Common myeloid progenitor, CD34-positive (primary cell): Measurements from ENCODE around the gene CFLAR.
A peak's percentile ranks its signal among the peaks of the same experiment; 100 is the strongest.
"Not testable (repeated sequence)": the region's sequence is repeated elsewhere in the genome, so short reads cannot be mapped to it uniquely, and the experiment has no call there.

ENCODE experiments used
- CTCF ChIA-PET: fragments of 350-600 bp; sonication (Branson Sonifier 250); formaldehyde crosslinking; loops from one replicate; lab custom pipeline; 2021; ENCODE audit warnings: antibody characterized with exemption; lab: Charles Lee
- POLR2A ChIA-PET: fragments of 350-600 bp; sonication (Branson Sonifier 250); formaldehyde crosslinking; loops from one replicate; lab custom pipeline; 2021; ENCODE audit warnings: antibody characterized with exemption; lab: Charles Lee
- DNase-seq, 3 donors: peaks; one replicate each; pipeline versions ENCODE4 v3.0.0 to v3.0.0-alpha.2; 2013
- H3K27ac ChIP-seq, 2 experiments: 1 replicate in 1 of 2; 2 replicates in 1 of 2; pipeline ENCODE4 v1.7.0; 2013; ENCODE audit warnings: inconsistent platforms in 2 of 2, low read length in 2 of 2, mild to moderate bottlenecking in 2 of 2, low read depth in 1 of 2, moderate library complexity in 1 of 2; ENCODE audit not compliant: severe bottlenecking in 2 of 2, insufficient read depth in 1 of 2, poor library complexity in 1 of 2
- H3K27me3 ChIP-seq, 5 experiments: replicated peaks in 2 of 5; 1 replicate in 3 of 5; 2 replicates in 2 of 5; pipeline versions ENCODE4 v1.6.1 to v1.7.0; 2013; ENCODE audit warnings: low read length in 4 of 5, mild to moderate bottlenecking in 2 of 5, moderate library complexity in 2 of 5, inconsistent platforms in 1 of 5; ENCODE audit not compliant: insufficient read depth in 5 of 5, control insufficient read depth in 4 of 5
- H3K36me3 ChIP-seq, 4 experiments: 1 replicate in 2 of 4; 2 replicates in 2 of 4; pipeline versions ENCODE4 v1.6.1 to v1.7.0; 2013; ENCODE audit warnings: low read length in 3 of 4, control low read depth in 1 of 4, mild to moderate bottlenecking in 1 of 4; ENCODE audit not compliant: control insufficient read depth in 4 of 4, insufficient read depth in 4 of 4
- H3K4me1 ChIP-seq, 4 experiments: 1 replicate in 3 of 4; 2 replicates in 1 of 4; pipeline versions ENCODE4 v1.6.1 to v1.7.1; 2013; ENCODE audit warnings: low read length in 3 of 4, mild to moderate bottlenecking in 3 of 4, control low read depth in 1 of 4, inconsistent platforms in 1 of 4, moderate library complexity in 1 of 4; ENCODE audit not compliant: control insufficient read depth in 4 of 4, insufficient read depth in 4 of 4; ENCODE audit errors: control extremely low read depth in 1 of 4
- H3K4me3 ChIP-seq, 7 experiments: 1 replicate in 4 of 7; 2 replicates in 3 of 7; pipeline versions ENCODE4 v1.5.1 to v1.7.0; 2013; ENCODE audit warnings: mild to moderate bottlenecking in 7 of 7, low read length in 6 of 7, moderate library complexity in 6 of 7, inconsistent platforms in 2 of 7, low read depth in 2 of 7, control low read depth in 1 of 7; ENCODE audit not compliant: insufficient read depth in 4 of 7, control insufficient read depth in 1 of 7; ENCODE audit errors: extremely low read depth in 1 of 7
- H3K9me3 ChIP-seq, 5 experiments: 1 replicate in 4 of 5; 2 replicates in 1 of 5; pipeline versions ENCODE4 v1.6.1 to v1.7.1; 2013; ENCODE audit warnings: low read length in 4 of 5, mild to moderate bottlenecking in 2 of 5, inconsistent platforms in 1 of 5, low read depth in 1 of 5, moderate library complexity in 1 of 5; ENCODE audit not compliant: control insufficient read depth in 4 of 5, insufficient read depth in 2 of 5; ENCODE audit errors: control extremely low read depth in 1 of 5
- WGBS: methylation state at CpG from one replicate; pipeline ENCODE4 v1.1.5; 2013; ENCODE audit not compliant: insufficient coverage; 5-methylcytosine and 5-hydroxymethylcytosine counted together

The CFLAR gene

GRCh38 chr2:201184248-201184647, 68.3 kb downstream of the CFLAR start:
- Histone ChIP-seq H3K27ac (peak overlapping the region; percentile 62 to 90), H3K4me1 (peaks cover 29 to 60% (median 35%) of the 10 kb centered on the region in 4 experiments), H3K36me3 (peaks cover 10 to 19% (median 15%) of the 10 kb centered on the region in 4 experiments), H3K4me3 (peak overlapping the region in 6 of 7 experiments; percentile 72 to 100 (median 82))
- H3K27me3 ChIP-seq, H3K9me3 ChIP-seq, DNase-seq, POLR2A ChIA-PET: not testable (repeated sequence)
- no CpG with 5 or more reads among the region's 6 CpGs for WGBS
- CTCF ChIA-PET, result interaction anchor here (1.0 to 3.4 kb wide), 8 partner anchors 26 to 176 kb away, joined by 3 to 80 read pairs (median 6); no protein-coding TSS in a partner anchor

- Histone ChIP-seq H3K27me3 (no peaks in the 10 kb centered on the region), H3K4me3 (peak overlapping the region; percentile 31 to 100 (median 79)), H3K4me1 (peaks cover 34 to 75% (median 47%) of the 10 kb centered on the region in 4 experiments), H3K36me3 (peaks cover 13 to 25% (median 17%) of the 10 kb centered on the region in 4 experiments), H3K27ac (peak overlapping the region; percentile 6 to 90), H3K9me3 (no peaks in the 10 kb centered on the region)
- ChIA-PET POLR2A (no interaction called here), CTCF (interaction anchor here (0.6 to 3.6 kb wide), 10 partner anchors 9 to 310 kb away, joined by 3 to 24 read pairs (median 4); no protein-coding TSS in a partner anchor)
- DNase-seq, result peak in 2 of 3 donors; percentile 39 to 51
- 0% methylated on average over 1 of the region's 4 CpGs for whole genome bisulfite sequencing
Measured at GRCh38 chr2:201185863-201186262, 69.9 kb downstream of the CFLAR start.

- no peaks in the 10 kb centered on the region for H3K9me3 ChIP-seq
- peaks cover 13 to 25% (median 17%) of the 10 kb centered on the region in 4 experiments for H3K36me3 ChIP-seq
- 94% methylated on average over 3 of the region's 5 CpGs for WGBS
- peak overlapping the region; percentile 34 to 44 for H3K27ac ChIP-seq
- DNase-seq, result no peak
- peak overlapping the region in 4 of 7 experiments; percentile 16 to 44 (median 28) for H3K4me3 ChIP-seq
- ChIA-PET POLR2A (no interaction called here), CTCF (interaction anchor here (1.9 to 3.6 kb wide), 3 partner anchors 33 to 46 kb away, joined by 7 to 24 read pairs (median 13); no protein-coding TSS in a partner anchor)
- no peaks in the 10 kb centered on the region for H3K27me3 ChIP-seq
- peaks cover 43 to 86% (median 58%) of the 10 kb centered on the region in 4 experiments for H3K4me1 ChIP-seq
Measured at GRCh38 chr2:201186982-201187381, 71.0 kb downstream of the CFLAR start.

GRCh38 chr2:201188449-201188848, 72.5 kb downstream of the CFLAR start:
- no peaks in the 10 kb centered on the region for H3K27me3 ChIP-seq
- no peak overlapping the region for H3K27ac ChIP-seq
- peaks cover 17 to 31% (median 21%) of the 10 kb centered on the region in 4 experiments for H3K36me3 ChIP-seq
- DNase-seq, result peak in 2 of 3 donors; percentile 40 to 55
- 59% methylated on average over 2 of the region's 4 CpGs for whole genome bisulfite sequencing
- H3K9me3 ChIP-seq, result no peaks in the 10 kb centered on the region
- H3K4me1 ChIP-seq, result peaks cover 56 to 94% (median 70%) of the 10 kb centered on the region in 4 experiments
- ChIA-PET CTCF (interaction anchor here (2.5 to 3.6 kb wide), 2 partner anchors 41 to 44 kb away, joined by 13 to 14 read pairs; no protein-coding TSS in a partner anchor), POLR2A (no interaction called here)
- H3K4me3 ChIP-seq, result no peak overlapping the region

- 0% methylated on average over 2 of the region's 4 CpGs for WGBS
- Histone ChIP-seq H3K9me3 (no peaks in the 10 kb centered on the region), H3K27ac (peak overlapping the region; percentile 76 to 84), H3K36me3 (peaks cover 23 to 44% (median 29%) of the 10 kb centered on the region in 4 experiments), H3K4me3 (peak overlapping the region in 5 of 7 experiments; percentile 7 to 65 (median 32)), H3K27me3 (no peaks in the 10 kb centered on the region), H3K4me1 (peaks cover 43 to 97% (median 68%) of the 10 kb centered on the region in 4 experiments)
- DNase-seq, result peak; percentile 62 to 93 (median 89)
- POLR2A ChIA-PET, result interaction anchor here (0.6 to 2.2 kb wide), 3 partner anchors 9 to 42 kb away, joined by 3 to 14 read pairs (median 8); partner anchors contain the start of gene CASP10
- CTCF ChIA-PET, result interaction anchor here (0.7 to 2.9 kb wide), 9 partner anchors 9 to 285 kb away, joined by 3 to 29 read pairs (median 6); partner anchors contain the start of genes CASP10 and CASP8
Measured at GRCh38 chr2:201191132-201191875, 75.3 kb downstream of the CFLAR start.

- Histone ChIP-seq H3K36me3 (peaks cover 17 to 43% (median 22%) of the 10 kb centered on the region in 4 experiments), H3K27ac (peak overlapping the region in 1 of 2 experiments; percentile 65), H3K4me1 (peaks cover 43 to 77% (median 58%) of the 10 kb centered on the region in 4 experiments), H3K4me3 (peak overlapping the region in 4 of 7 experiments; percentile 3 to 53 (median 22)), H3K9me3 (no peaks in the 10 kb centered on the region), H3K27me3 (no peaks in the 10 kb centered on the region)
- CTCF ChIA-PET, result interaction anchor here (1.0 to 5.6 kb wide), 8 partner anchors 8 to 67 kb away, joined by 3 to 43 read pairs (median 5); partner anchors contain the start of gene CASP10
- POLR2A ChIA-PET, result interaction anchor here (1.4 kb wide), 1 partner anchor 11 kb away, joined by 6 read pairs; the partner anchor contains the start of gene CASP10
- peak in 2 of 3 donors; percentile 67 to 74 for DNase-seq
- 40% methylated on average over 2 of the region's 3 CpGs for WGBS
Measured at GRCh38 chr2:201194097-201194496, 78.1 kb downstream of the CFLAR start.
